Prostate gland (tissue), 2 donors: ENCODE measurements around the gene DCPS.

Experiments used
- POLR2A ChIP-seq: fragments of 450-650 bp; IDR thresholded peaks from one replicate; pipeline ENCODE4 v1.6.1; 2016; ENCODE audit warnings: antibody characterized with exemption, mild to moderate bottlenecking
- POLR2AphosphoS5 ChIP-seq: sonication (generic); formaldehyde crosslinking; IDR thresholded peaks from one replicate; pipeline ENCODE4 v1.6.1; 2017; ENCODE audit warnings: antibody characterized with exemption
- TF ChIP-seq, protein P1 (sequence below), 4 experiments: fragments of 200-600 bp in 2 of 4; fragments of 450-650 bp in 2 of 4; sonication (generic) in 2 of 4; IDR thresholded peaks; 1 replicate in 3 of 4; 2 replicates in 1 of 4; pipeline ENCODE4 v1.5.1; 2016 to 2019; ENCODE audit warnings: antibody characterized with exemption in 4 of 4, mild to moderate bottlenecking in 2 of 4, moderate library complexity in 2 of 4

GRCh38 chr11:126307706-126308105 is 3.8 kb downstream of the DCPS start:
- TF ChIP-seq, protein P1, sequence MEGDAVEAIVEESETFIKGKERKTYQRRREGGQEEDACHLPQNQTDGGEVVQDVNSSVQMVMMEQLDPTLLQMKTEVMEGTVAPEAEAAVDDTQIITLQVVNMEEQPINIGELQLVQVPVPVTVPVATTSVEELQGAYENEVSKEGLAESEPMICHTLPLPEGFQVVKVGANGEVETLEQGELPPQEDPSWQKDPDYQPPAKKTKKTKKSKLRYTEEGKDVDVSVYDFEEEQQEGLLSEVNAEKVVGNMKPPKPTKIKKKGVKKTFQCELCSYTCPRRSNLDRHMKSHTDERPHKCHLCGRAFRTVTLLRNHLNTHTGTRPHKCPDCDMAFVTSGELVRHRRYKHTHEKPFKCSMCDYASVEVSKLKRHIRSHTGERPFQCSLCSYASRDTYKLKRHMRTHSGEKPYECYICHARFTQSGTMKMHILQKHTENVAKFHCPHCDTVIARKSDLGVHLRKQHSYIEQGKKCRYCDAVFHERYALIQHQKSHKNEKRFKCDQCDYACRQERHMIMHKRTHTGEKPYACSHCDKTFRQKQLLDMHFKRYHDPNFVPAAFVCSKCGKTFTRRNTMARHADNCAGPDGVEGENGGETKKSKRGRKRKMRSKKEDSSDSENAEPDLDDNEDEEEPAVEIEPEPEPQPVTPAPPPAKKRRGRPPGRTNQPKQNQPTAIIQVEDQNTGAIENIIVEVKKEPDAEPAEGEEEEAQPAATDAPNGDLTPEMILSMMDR (IDR thresholded peaks at IDR 0.05): peak in 2 of 4 experiments; percentile 26 to 43
- TF ChIP-seq POLR2A: no peak
- no peak for TF ChIP-seq POLR2AphosphoS5
